ENCODE data around the gene ANXA5. TPM values are rescaled to one million over a fixed set of nuclear protein-coding genes. Genes with fewer than 3 reads are reported as not detected.

The ANXA5 gene
- total RNA-seq (2012; rRNA removed): 780 and 1,163 TPM in 2 replicates
- polyA plus RNA-seq (2012; rRNA removed): 1,191 and 1,448 TPM in 2 replicates
- polyA plus RNA-seq (2012; cell fraction: cytosol; rRNA removed): 601 and 625 TPM in 2 replicates
- polyA plus RNA-seq (2012; cell fraction: nucleus; rRNA removed; ENCODE audit: low replicate concordance): 243 and 845 TPM in 2 replicates
- percentile 100 among the genes with signal in this experiment for Bru-seq, nascent RNA
- BruChase-seq, experiment 1, labeled RNA remaining after a 6-hour chase: percentile 98 among the genes with signal in this experiment
- BruChase-seq, experiment 2, labeled RNA remaining after a 2-hour chase: percentile 97 among the genes with signal in this experiment
- long read RNA-seq, transcript ANXA5-201 (13 exons, 1,762 nt): major isoform, 2,943 of 3,196 reads
- long read RNA-seq, partial matches to known transcripts: 148 of 3,196 reads
- long read RNA-seq, other reads (novel, unspliced or antisense): 100 of 3,196 reads

DNA sequence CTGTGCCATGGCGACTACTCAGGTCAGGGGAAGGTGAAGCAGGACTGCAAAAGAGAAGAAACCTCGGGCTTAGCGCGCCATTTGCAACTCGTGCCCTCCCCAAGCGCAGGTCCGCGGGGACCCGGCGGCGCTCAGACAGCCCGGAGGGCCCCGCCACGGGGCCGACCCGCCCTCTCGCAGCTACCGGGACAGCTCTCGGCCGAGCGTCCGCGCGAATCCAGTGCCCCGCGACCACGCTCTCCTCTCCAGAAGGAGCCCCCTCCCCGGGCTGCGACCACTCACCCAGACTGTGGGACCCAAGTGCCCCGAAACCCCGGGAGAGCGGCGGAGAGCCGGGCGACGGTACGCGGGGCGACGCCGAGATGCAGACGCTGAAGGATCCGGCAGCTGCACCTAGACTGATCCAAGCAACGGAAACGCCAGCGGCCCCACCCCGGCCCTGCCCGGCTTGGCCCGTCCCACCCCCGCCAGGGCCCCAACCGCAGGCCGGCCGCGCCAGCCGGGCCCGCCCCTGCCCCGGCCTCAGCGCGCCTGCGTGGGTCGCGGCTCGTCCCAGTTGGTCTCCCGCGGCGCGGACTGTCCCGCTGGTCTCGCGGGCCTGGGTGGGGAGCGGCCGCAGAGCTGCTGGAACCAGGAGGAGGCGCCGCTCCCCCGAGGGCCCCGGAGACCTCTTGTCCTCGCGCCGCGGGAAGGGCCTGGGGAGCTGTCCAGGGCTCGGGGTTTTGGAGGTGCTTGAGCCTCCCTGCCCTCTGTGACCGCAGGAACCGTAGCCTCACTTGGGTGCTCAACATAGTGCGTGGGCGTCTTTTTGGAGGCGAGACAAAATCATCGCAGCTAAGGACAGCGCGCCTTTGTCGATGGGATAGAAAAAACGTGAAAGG lies at the start of gene ANXA5:
ANXA5 (minus strand) TSS at position 400 of the 881 bp plus-strand sequence; CDS start at position 9, 391 bp downstream.
- ChIA-PET POLR2A (ENCODE audit: unreplicated experiment) (interaction anchor here (0.7 to 2.0 kb wide), 5 partner anchors 10 to 27 kb away, joined by 3 to 8 read pairs (median 3); no protein-coding TSS in a partner anchor), CTCF (interaction anchor here (0.6 to 0.8 kb wide), 3 partner anchors 9 to 595 kb away, joined by 3 to 4 read pairs (median 4); no protein-coding TSS in a partner anchor)
- H3K4me1 ChIP-seq (ENCODE audit: control insufficient read depth, insufficient read depth, low read length): peaks cover 8% of the 10 kb centered on the region
- BruUV-seq (replicated peaks): no TSS peak
- peaks cover 11% of the 10 kb centered on the region for H3K36me3 ChIP-seq (ENCODE audit: control insufficient read depth, insufficient read depth, low read length)
- peak within 1 kb of the TSS; percentile 97 for H3K23ac ChIP-seq (ENCODE audit: low read depth, low read length)
- H2BK5ac ChIP-seq (ENCODE audit: low read depth, low read length, poor library complexity, severe bottlenecking): peak within 1 kb of the TSS; percentile 93
- WGBS, 2 experiments (ENCODE audit: extremely low coverage in 2 of 2, insufficient read length in 1 of 2): 1% methylated on average over 38 of the region's 91 CpGs; no CpG with 5 or more reads in 1 of the 2 experiments
- H3K79me1 ChIP-seq (ENCODE audit: low read depth in 1 of 2, low read length in 2 of 2): peaks cover 12 to 17% of the 10 kb centered on the region in 2 experiments
- peak within 1 kb of the TSS; percentile 28; the same call in 2 of the 3 replicates for H2BK15ac ChIP-seq (ENCODE audit: low read depth, low read length)
- H3K9me1 ChIP-seq (ENCODE audit: insufficient read depth, low read length): peaks cover 6% of the 10 kb centered on the region; the same call in 1 of the 2 replicates
- peak within 1 kb of the TSS; percentile 95 for H3K56ac ChIP-seq (ENCODE audit: extremely low read depth, insufficient read depth, low read length)
- H3K18ac ChIP-seq (ENCODE audit: low read depth, low read length): peak within 1 kb of the TSS; percentile 96
- dilution Hi-C loops (cut with HindIII; ENCODE audit: low sequenced_read_pairs, unreplicated experiment) (no loop called here), in situ Hi-C loops (cut with MboI; ENCODE audit: low sequenced_read_pairs) (no loop called here), intact Hi-C loops (cut with micrococcal nuclease) (loop anchor here (1.0 to 2.0 kb wide), 3 partner anchors 14 to 126 kb away; partner anchors contain the start of gene CCNA2)
- H4K5ac ChIP-seq (ENCODE audit: low read depth, low read length): peak within 1 kb of the TSS; percentile 86
- peak within 1 kb of the TSS; percentile 81 for H2AK5ac ChIP-seq (ENCODE audit: low read depth, low read length)
- H3K4me2 ChIP-seq (ENCODE audit: low read depth, low read length): peak within 1 kb of the TSS; percentile 94
- peak within 1 kb of the TSS; percentile 86 for H2AFZ ChIP-seq (replicated peaks; ENCODE audit: low read length, poor library complexity)
- peak within 1 kb of the TSS; percentile 95 for H3K4ac ChIP-seq (ENCODE audit: low read depth, low read length)
- peak within 1 kb of the TSS; percentile 84 for H2BK120ac ChIP-seq (ENCODE audit: low read depth, low read length)
- DNase-seq: peak; percentile 88
- no peaks in the 10 kb centered on the region for H3K9me3 ChIP-seq (ENCODE audit: control insufficient read depth, insufficient read depth, low read length)
- peak within 1 kb of the TSS; percentile 97 for H3K14ac ChIP-seq (replicated peaks; ENCODE audit: low read depth, low read length)
- ATAC-seq (ENCODE audit: low read depth): peak; percentile 94
- H4K8ac ChIP-seq (ENCODE audit: low read depth in 2 of 2, low read length in 2 of 2): peak within 1 kb of the TSS; percentile 76 to 92
- H3K27ac ChIP-seq (ENCODE audit: insufficient read depth, low read length): peak within 1 kb of the TSS; percentile 99
- peak within 1 kb of the TSS; percentile 99 for H3K4me3 ChIP-seq (ENCODE audit: insufficient read depth, low read depth, low read length)
- peak within 1 kb of the TSS; percentile 45; the same call in 1 of the 2 replicates for H2BK20ac ChIP-seq (ENCODE audit: low read depth, low read length)
- peaks cover 29% of the 10 kb centered on the region for H4K20me1 ChIP-seq (ENCODE audit: insufficient read depth, low read length)
- peak within 1 kb of the TSS; percentile 88 for H4K91ac ChIP-seq (ENCODE audit: insufficient read depth, low read depth, low read length)
- H3K27me3 ChIP-seq (ENCODE audit: control insufficient read depth, insufficient read depth, low read length): no peaks in the 10 kb centered on the region
- peak within 1 kb of the TSS; percentile 96 for H2AK9ac ChIP-seq (replicated peaks; ENCODE audit: low read depth, low read length, poor library complexity)
- peak within 1 kb of the TSS; percentile 99 for H3K9ac ChIP-seq (ENCODE audit: low read depth, low read length)
- TF ChIP-seq, protein P1, sequence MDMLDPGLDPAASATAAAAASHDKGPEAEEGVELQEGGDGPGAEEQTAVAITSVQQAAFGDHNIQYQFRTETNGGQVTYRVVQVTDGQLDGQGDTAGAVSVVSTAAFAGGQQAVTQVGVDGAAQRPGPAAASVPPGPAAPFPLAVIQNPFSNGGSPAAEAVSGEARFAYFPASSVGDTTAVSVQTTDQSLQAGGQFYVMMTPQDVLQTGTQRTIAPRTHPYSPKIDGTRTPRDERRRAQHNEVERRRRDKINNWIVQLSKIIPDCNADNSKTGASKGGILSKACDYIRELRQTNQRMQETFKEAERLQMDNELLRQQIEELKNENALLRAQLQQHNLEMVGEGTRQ (IDR thresholded peaks at IDR 0.05; ENCODE audit: low read depth, low read length): no peak
- TF ChIP-seq, protein P2, sequence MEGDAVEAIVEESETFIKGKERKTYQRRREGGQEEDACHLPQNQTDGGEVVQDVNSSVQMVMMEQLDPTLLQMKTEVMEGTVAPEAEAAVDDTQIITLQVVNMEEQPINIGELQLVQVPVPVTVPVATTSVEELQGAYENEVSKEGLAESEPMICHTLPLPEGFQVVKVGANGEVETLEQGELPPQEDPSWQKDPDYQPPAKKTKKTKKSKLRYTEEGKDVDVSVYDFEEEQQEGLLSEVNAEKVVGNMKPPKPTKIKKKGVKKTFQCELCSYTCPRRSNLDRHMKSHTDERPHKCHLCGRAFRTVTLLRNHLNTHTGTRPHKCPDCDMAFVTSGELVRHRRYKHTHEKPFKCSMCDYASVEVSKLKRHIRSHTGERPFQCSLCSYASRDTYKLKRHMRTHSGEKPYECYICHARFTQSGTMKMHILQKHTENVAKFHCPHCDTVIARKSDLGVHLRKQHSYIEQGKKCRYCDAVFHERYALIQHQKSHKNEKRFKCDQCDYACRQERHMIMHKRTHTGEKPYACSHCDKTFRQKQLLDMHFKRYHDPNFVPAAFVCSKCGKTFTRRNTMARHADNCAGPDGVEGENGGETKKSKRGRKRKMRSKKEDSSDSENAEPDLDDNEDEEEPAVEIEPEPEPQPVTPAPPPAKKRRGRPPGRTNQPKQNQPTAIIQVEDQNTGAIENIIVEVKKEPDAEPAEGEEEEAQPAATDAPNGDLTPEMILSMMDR (conservative IDR thresholded peaks at IDR 0.05; ENCODE audit: low read depth, low read length): peak; percentile 61
- no peak; the same call in none of the 2 replicates for TF ChIP-seq BHLHE40 (IDR thresholded peaks at IDR 0.05; ENCODE audit: low read depth, low read length)
- TF ChIP-seq SMC3 (IDR thresholded peaks at IDR 0.05; ENCODE audit: low read depth, low read length): peak; percentile 53
- TF ChIP-seq CEBPB (IDR thresholded peaks at IDR 0.05; ENCODE audit: low read depth, low read length): no peak
- no peak for TF ChIP-seq MAFK (IDR thresholded peaks at IDR 0.05; ENCODE audit: low read depth, low read length)
- no peak for TF ChIP-seq FOS (IDR thresholded peaks at IDR 0.05; ENCODE audit: low read depth, low read length)
- TF ChIP-seq MXI1 (IDR thresholded peaks at IDR 0.05; ENCODE audit: borderline replicate concordance, low read depth, low read length): peak; percentile 72
- TF ChIP-seq MAZ (IDR thresholded peaks at IDR 0.05; ENCODE audit: borderline replicate concordance, low read depth, low read length): peak; percentile 75; the same call in 1 of the 2 replicates
- TF ChIP-seq RCOR1 (IDR thresholded peaks at IDR 0.05; ENCODE audit: insufficient replicate concordance, low read length): no peak
- peak; percentile 96 for TF ChIP-seq POLR2A (IDR thresholded peaks at IDR 0.05; ENCODE audit: low read depth, low read length)
- no peak for TF ChIP-seq RFX5 (IDR thresholded peaks at IDR 0.05; ENCODE audit: low read depth, low read length)
